Measurements from ENCODE around the gene BAIAP2.
"Not testable (repeated sequence)": the region's sequence is repeated elsewhere in the genome, so short reads cannot be mapped to it uniquely, and the experiment has no call there.

Gene BAIAP2

GRCh38 chr17:81066771-81067315, 31.9 kb downstream of the BAIAP2 start:
- no peak for DNase-seq (ENCODE audit: low read depth, low spot score)

GRCh38 chr17:81067391-81067811, 32.5 kb downstream of the BAIAP2 start:
- DNase-seq (ENCODE audit: low read depth, low spot score) = no peak

GRCh38 chr17:81068411-81069134, 33.6 kb downstream of the BAIAP2 start:
- DNase-seq (ENCODE audit: low read depth, low spot score) = no peak

GRCh38 chr17:81069135-81069645, 34.2 kb downstream of the BAIAP2 start:
- DNase-seq (ENCODE audit: low read depth, low spot score) = no peak

- DNase-seq (ENCODE audit: low read depth, low spot score) = no peak
Measured at GRCh38 chr17:81070541-81071246, 35.7 kb downstream of the BAIAP2 start.

GRCh38 chr17:81071761-81072741, 37.1 kb downstream of the BAIAP2 start:
- DNase-seq (ENCODE audit: low read depth, low spot score) = no peak

- no peak for DNase-seq (ENCODE audit: low read depth, low spot score)
Measured at GRCh38 chr17:81073967-81074839, 39.3 kb downstream of the BAIAP2 start.

- no peak for DNase-seq (ENCODE audit: low read depth, low spot score)
Measured at GRCh38 chr17:81074875-81075274, 39.9 kb downstream of the BAIAP2 start.

GRCh38 chr17:81075307-81075706, 40.4 kb downstream of the BAIAP2 start:
- no peak for DNase-seq (ENCODE audit: low read depth, low spot score)

GRCh38 chr17:81076141-81076679, 41.3 kb downstream of the BAIAP2 start:
- no peak for DNase-seq (ENCODE audit: low read depth, low spot score)

- DNase-seq (ENCODE audit: low read depth, low spot score) = not testable (repeated sequence)
Measured at GRCh38 chr17:81078026-81078913, 43.3 kb downstream of the BAIAP2 start.

- no peak for DNase-seq (ENCODE audit: low read depth, low spot score)
Measured at GRCh38 chr17:81080019-81080418, 45.1 kb downstream of the BAIAP2 start.

GRCh38 chr17:81081222-81082176, 46.5 kb downstream of the BAIAP2 start:
- no peak for DNase-seq (ENCODE audit: low read depth, low spot score)

GRCh38 chr17:81082177-81083073, 47.5 kb downstream of the BAIAP2 start:
- no peak for DNase-seq (ENCODE audit: low read depth, low spot score)

- DNase-seq (ENCODE audit: low read depth, low spot score) = peak; percentile 65
Measured at GRCh38 chr17:81083125-81083765, 48.3 kb downstream of the BAIAP2 start.

- DNase-seq (ENCODE audit: low read depth, low spot score) = no peak
Measured at GRCh38 chr17:81084680-81085419, 49.9 kb downstream of the BAIAP2 start.
